ENCODE data around the gene P2RY6.

DNA sequence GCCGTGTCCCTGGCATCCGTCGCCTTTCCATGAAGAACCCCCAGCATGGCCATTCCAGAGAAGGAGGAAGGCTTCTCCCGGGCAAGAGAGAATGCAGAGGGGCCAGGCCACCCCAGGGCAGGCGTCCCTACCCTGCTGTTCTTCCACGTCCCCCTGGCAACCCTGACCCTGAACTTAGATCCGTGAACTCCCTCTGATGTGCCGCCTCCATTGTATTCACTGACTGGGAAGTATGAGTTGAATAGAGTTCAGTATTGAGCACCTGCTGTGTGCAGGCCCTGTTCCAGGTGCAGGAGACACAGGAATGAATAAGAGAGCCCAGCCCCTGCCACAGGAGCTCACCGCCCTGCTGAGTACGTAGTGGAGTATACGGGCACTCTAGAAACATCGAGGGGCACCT is 74.9 kb downstream of the P2RY6 start:
- no peak for TF ChIP-seq EZH2 (IDR thresholded peaks at IDR 0.05; ENCODE audit: borderline replicate concordance)
- TF ChIP-seq, protein P1, sequence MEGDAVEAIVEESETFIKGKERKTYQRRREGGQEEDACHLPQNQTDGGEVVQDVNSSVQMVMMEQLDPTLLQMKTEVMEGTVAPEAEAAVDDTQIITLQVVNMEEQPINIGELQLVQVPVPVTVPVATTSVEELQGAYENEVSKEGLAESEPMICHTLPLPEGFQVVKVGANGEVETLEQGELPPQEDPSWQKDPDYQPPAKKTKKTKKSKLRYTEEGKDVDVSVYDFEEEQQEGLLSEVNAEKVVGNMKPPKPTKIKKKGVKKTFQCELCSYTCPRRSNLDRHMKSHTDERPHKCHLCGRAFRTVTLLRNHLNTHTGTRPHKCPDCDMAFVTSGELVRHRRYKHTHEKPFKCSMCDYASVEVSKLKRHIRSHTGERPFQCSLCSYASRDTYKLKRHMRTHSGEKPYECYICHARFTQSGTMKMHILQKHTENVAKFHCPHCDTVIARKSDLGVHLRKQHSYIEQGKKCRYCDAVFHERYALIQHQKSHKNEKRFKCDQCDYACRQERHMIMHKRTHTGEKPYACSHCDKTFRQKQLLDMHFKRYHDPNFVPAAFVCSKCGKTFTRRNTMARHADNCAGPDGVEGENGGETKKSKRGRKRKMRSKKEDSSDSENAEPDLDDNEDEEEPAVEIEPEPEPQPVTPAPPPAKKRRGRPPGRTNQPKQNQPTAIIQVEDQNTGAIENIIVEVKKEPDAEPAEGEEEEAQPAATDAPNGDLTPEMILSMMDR (IDR thresholded peaks at IDR 0.05; ENCODE audit: poor library complexity): no peak
